ENCODE measurements around the gene ARMH1. TPM values are rescaled to one million over a fixed set of nuclear protein-coding genes. Genes with fewer than 3 reads are reported as not detected.
A peak's percentile ranks its signal among the peaks of the same experiment; 100 is the strongest.
"Not testable (repeated sequence)": the region's sequence is repeated elsewhere in the genome, so short reads cannot be mapped to it uniquely, and the experiment has no call there.

Gene ARMH1
- total RNA-seq, 1 donor from 2014 or later = 15.0 TPM

DNA sequence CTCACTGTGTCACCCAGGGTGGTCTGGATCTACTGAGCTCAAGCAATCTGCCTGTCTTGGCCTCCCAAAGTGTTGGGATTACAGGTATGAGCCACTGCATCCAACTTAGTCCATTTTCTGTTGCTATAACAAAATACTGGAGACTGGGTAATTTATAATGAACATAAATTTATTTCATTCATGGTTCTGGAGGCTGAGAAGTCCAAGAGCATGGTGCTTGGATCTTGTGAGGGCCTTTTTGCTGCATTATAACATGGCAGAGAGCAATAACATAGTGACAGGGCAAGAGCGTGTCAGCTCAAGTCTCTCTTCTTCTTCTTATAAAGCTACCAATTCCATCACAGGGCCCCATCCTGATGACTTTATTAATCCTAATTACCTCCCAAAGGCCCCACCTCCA lies 61.5 kb downstream of the ARMH1 start:
- H3K27ac Mint-ChIP-seq = no peak overlapping the region
- H3K4me3 Mint-ChIP-seq (ENCODE audit: low read depth) = no peak overlapping the region
- TF ChIP-seq, protein P1, sequence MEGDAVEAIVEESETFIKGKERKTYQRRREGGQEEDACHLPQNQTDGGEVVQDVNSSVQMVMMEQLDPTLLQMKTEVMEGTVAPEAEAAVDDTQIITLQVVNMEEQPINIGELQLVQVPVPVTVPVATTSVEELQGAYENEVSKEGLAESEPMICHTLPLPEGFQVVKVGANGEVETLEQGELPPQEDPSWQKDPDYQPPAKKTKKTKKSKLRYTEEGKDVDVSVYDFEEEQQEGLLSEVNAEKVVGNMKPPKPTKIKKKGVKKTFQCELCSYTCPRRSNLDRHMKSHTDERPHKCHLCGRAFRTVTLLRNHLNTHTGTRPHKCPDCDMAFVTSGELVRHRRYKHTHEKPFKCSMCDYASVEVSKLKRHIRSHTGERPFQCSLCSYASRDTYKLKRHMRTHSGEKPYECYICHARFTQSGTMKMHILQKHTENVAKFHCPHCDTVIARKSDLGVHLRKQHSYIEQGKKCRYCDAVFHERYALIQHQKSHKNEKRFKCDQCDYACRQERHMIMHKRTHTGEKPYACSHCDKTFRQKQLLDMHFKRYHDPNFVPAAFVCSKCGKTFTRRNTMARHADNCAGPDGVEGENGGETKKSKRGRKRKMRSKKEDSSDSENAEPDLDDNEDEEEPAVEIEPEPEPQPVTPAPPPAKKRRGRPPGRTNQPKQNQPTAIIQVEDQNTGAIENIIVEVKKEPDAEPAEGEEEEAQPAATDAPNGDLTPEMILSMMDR (IDR thresholded peaks at IDR 0.05; ENCODE audit: unreplicated experiment) = no peak
- peaks cover 3% of the 10 kb centered on the region for H3K9me3 Mint-ChIP-seq (ENCODE audit: low read depth)
- H3K36me3 Mint-ChIP-seq (ENCODE audit: insufficient read depth) = peaks cover 4% of the 10 kb centered on the region
- H3K4me1 Mint-ChIP-seq (ENCODE audit: low read depth) = peaks cover 9% of the 10 kb centered on the region
- H3K27me3 Mint-ChIP-seq = no peaks in the 10 kb centered on the region
- no peak for DNase-seq (ENCODE audit: low spot score, unreplicated experiment)

DNA sequence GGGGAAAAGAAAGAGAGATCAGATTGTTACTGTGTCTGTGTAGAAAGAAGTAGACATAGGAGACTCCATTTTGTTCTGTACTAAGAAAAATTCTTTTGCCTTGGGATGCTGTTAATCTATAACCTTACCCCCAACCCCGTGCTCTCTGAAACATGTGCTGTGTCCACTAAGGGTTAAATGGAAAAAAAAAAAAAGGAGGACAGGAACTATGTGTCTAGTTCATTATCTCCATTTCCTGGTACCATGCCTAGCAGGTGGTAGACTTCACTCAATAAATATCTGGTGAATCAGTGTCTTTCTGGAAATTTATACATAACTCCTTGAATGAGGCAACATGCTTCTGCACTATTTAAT lies 64.4 kb downstream of the ARMH1 start:
- not testable (repeated sequence) for H3K27me3 Mint-ChIP-seq; H3K36me3 Mint-ChIP-seq (ENCODE audit: insufficient read depth); DNase-seq (ENCODE audit: low spot score, unreplicated experiment); H3K4me1 Mint-ChIP-seq (ENCODE audit: low read depth); H3K9me3 Mint-ChIP-seq (ENCODE audit: low read depth)
- Mint-ChIP-seq H3K4me3 (ENCODE audit: low read depth) (peak overlapping the region; percentile 95), H3K27ac (peak overlapping the region; percentile 98)

DNA sequence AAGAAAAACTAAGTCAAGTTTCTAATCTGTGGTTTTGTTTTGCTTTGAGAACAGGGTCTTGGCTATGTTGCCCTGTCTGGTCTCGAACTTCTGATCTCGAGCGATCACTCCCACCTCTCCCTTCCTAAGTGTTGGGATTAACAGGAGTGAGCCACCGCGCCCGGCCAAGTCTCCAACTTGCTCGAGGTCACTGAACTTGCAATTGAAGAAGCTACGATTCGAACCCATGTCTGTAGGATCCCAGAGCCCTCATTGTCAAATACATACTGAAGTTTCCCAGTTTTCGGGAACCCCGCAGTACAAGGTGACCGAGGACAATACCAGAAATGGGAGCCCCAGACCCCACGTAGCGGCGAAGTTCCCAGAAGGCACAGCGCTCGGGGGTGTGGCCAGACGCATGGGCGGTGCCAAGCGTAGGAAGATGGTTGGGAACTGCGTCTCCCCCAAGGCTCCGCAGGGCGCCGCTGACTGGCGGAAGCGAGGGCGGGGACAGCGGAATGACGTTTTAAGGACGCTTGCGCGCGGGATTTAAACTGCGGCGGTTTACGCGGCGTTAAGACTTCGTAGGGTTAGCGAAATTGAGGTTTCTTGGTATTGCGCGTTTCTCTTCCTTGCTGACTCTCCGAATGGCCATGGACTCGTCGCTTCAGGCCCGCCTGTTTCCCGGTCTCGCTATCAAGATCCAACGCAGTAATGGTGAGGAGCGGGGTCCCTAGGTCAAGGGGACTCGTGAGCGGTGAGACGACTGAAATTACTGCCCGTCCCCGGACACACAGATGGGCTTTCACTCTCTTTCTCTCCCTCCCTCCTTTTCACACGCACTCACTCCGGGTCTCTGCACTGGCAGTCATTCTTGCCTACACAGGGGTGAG lies 65.0 kb downstream of the ARMH1 start, which contains the start of gene KIF2C:
Gene KIF2C (plus strand): TSS at position 531 of the 872 bp plus-strand sequence. CDS start 96 bp downstream, at position 627.
- Mint-ChIP-seq H3K9me3 (ENCODE audit: low read depth) (no peaks in the 10 kb centered on the region), H3K36me3 (ENCODE audit: insufficient read depth) (peaks cover 4% of the 10 kb centered on the region), H3K4me1 (ENCODE audit: low read depth) (peaks cover 7% of the 10 kb centered on the region), H3K27me3 (no peaks in the 10 kb centered on the region), H3K27ac (peak within 1 kb of the TSS; percentile 98), H3K4me3 (ENCODE audit: low read depth) (peak within 1 kb of the TSS; percentile 95)
- peak; percentile 88 for DNase-seq (ENCODE audit: low spot score, unreplicated experiment)
- TF ChIP-seq, protein P1 (IDR thresholded peaks at IDR 0.05; ENCODE audit: unreplicated experiment) = no peak

DNA sequence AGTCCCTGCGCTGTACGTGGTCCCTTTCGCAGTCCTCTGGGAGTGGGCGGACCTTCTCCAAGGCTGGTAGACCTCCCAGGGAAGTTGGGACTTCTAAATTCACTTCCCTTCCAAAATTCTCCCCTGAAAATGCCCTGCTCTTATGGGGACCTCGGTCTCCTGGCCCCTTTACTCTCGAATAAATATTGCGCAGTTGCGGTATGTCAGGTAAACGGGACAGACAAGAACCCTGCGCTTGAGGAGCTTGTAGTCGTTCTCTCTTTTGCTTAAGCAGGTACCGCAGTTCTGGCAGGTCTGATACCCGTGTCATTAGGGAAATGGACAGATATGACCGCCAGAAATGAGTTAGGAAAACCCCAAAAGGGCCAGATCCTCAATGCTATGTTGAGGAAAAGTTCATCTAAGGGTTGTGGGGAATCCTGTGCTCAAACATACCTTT lies 65.7 kb downstream of the ARMH1 start:
- Mint-ChIP-seq H3K27ac (peak overlapping the region; percentile 91), H3K4me3 (ENCODE audit: low read depth) (peak overlapping the region; percentile 95), H3K9me3 (ENCODE audit: low read depth) (no peaks in the 10 kb centered on the region), H3K27me3 (no peaks in the 10 kb centered on the region), H3K36me3 (ENCODE audit: insufficient read depth) (peaks cover 4% of the 10 kb centered on the region), H3K4me1 (ENCODE audit: low read depth) (peaks cover 7% of the 10 kb centered on the region)
- TF ChIP-seq, protein P1 (IDR thresholded peaks at IDR 0.05; ENCODE audit: unreplicated experiment) = no peak
- no peak for DNase-seq (ENCODE audit: low spot score, unreplicated experiment)

DNA sequence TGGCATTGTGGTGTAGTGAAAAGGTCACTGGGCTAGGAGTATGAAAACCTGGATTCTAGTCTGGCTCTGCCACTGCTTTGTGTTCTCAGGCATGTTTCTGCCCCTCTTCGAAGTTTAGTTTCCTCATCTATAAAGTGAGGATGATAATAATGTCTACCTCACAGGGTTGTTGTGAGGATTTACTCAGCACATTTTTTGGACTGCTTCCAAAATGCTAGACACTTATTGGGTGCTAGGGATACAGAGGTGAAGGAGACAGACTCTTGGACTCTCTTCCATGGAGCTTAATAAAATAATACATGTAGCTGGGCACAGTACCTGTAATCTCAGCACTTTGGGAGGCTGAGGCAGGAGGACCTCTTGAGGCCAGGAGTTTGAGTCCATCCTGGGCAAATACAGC lies 68.7 kb downstream of the ARMH1 start:
- no peak for DNase-seq (ENCODE audit: low spot score, unreplicated experiment)

More for the DNA sequence above, 68.7 kb downstream of the ARMH1 start:
- H3K36me3 Mint-ChIP-seq (ENCODE audit: insufficient read depth) = peaks cover 4% of the 10 kb centered on the region
- no peaks in the 10 kb centered on the region for H3K9me3 Mint-ChIP-seq (ENCODE audit: low read depth)
- TF ChIP-seq, protein P1 (IDR thresholded peaks at IDR 0.05; ENCODE audit: unreplicated experiment) = no peak
- peaks cover 7% of the 10 kb centered on the region for H3K4me1 Mint-ChIP-seq (ENCODE audit: low read depth)
- H3K4me3 Mint-ChIP-seq (ENCODE audit: low read depth) = no peak overlapping the region
- H3K27me3 Mint-ChIP-seq = no peaks in the 10 kb centered on the region
- no peak overlapping the region for H3K27ac Mint-ChIP-seq
